GM21619 (cell line): ENCODE results near the gene COL25A1.
"Not testable (repeated sequence)": the region's sequence is repeated elsewhere in the genome, so short reads cannot be mapped to it uniquely, and the experiment has no call there.

Source experiments
- ATAC-seq: cut with Tn5 transposase; IDR thresholded peaks from one replicate; pipeline ENCODE4 v1.9.1; 2021; ENCODE audit not compliant: unreplicated experiment

COL25A1 gene

DNA sequence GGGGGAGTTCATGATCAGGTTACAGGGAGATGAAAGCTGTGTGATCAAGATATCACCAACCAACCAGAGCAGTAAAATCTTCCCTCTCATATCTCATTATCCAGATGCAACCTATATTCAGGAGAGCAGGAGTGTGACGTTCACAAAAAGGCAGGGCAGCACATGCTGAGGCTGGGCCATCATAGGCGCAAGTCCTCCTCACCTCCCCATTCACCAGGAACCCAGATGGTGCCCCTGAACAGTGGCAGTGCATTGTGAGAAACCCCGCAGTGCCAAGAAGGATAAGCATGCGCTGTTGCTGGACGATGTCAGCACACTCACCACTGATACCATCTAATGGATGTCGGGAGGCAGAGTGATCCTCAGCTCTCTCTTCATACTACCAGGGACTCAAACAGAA, 170.9 kb downstream of the COL25A1 start:
- ATAC-seq: no peak

DNA sequence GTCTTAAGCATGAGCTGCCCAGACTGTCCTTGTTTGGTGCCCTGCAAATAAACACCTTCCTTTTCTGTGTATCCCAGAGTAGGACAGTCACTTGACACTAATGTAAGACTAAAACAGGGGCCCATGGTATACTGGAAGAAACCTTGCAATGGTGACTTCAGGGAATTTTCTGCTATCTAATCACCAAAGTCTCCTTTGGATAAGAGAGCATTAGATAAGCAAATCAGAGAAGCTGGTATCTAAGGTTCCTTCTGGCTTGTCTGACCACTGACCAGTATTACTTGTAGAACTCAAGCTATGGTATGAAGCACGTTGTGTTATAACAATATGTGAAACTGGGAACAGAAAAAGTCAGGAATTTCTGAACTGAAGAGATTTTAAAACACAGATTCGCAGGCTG, 173.9 kb downstream of the COL25A1 start:
- no peak for ATAC-seq

DNA sequence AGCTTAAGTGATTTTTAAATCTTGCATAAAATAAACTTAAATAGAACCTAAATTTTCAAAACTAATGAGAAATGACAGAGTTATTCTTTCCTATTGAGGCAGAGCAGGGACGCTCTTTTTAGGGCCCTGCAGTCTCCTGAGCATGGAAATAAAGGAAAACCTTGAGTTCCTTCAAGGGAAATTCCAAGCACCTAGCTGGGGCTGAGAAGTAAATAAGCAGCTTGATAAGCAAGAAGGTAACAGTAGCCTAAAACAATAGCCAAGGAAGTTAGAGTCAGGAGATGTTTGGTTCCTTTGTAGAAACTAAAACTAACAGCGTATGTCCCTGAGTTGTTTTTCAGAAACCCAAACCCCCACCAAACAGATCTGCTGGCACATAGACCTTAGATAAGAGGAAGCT, 174.6 kb downstream of the COL25A1 start:
- ATAC-seq: no peak

GRCh38 chr4:109126856-109127255, 175.6 kb downstream of the COL25A1 start:
- ATAC-seq: no peak

- ATAC-seq: no peak
These were observed 177.4 kb downstream of the COL25A1 start for GRCh38 chr4:109125084-109125483.

DNA sequence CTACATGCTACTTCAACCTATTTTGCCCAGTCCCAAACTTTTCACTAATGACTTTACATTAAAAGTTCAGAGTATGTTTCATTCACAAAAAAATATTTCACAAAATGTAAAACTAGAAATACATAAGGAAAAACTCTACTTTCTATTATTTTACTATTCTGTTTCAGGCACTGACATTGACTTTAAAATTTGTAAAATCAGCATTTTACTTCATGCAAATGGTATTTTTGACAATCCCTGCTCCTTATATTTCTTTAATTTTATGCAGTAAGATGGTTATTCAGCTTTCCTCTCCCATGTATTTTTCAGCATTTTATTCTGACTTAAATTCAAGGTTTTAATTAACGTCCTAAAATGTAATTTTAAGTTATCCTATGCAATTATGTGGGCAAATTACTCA, 178.5 kb downstream of the COL25A1 start:
- ATAC-seq: no peak

- ATAC-seq: no peak
These were observed 180.9 kb downstream of the COL25A1 start for GRCh38 chr4:109121561-109121960.

- ATAC-seq: no peak
These were observed 182.6 kb downstream of the COL25A1 start for GRCh38 chr4:109119852-109120251.

DNA sequence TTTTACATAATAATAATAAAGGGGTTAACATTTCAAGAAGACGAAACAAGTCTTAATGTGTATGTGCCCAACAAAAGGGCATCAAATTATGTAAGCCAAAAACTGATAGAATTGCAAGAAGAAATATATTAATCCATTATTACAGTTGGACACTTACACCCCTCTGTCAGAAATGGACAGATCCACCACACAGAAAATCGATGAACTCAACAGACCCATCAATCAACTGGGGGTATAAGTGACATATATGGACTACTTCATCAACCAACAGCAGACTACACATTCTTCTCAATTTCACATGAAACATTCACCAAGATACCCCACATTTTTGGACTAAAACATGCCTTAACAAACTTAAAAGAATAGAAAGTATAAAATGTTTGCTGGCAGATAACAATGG, 183.8 kb downstream of the COL25A1 start:
- ATAC-seq: no peak

DNA sequence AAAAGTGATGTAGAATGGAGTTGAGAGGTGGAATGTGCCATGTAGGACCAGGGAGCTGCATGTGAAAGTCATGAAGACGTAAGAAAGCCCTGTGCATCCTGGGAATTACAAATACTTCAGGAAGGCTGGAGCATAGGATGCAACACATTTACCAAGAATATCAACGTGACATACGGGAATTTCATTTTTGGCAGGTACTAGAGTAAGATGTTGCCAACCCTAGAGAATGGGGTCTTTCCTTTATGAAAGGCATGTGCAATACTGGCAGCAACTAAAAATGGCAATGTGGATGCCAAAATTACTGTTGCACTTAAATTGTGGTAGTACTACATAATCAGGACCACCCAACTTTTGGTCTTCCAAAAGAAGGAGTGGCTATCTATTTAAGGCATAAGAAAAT, 188.0 kb downstream of the COL25A1 start:
- ATAC-seq: no peak

DNA sequence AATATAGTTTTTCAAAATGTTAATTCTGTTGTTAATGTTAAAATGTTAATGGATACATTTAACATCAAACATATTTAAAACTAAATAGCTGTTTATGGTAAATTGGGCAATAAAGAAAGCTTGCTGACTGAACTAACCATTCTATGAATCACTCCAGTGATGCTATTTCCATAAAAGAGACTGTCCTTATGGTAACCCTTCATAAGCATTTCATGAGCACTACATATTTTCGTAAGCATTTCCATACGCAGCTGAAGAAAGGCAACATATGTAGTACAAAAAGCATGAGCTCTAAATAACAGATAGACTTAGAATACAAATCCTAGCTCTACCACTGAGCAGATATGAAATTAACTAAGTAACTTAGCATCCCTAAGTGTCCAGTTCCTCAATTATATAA, 188.9 kb downstream of the COL25A1 start:
- no peak for ATAC-seq

- ATAC-seq: no peak
These were observed 191.4 kb downstream of the COL25A1 start for GRCh38 chr4:109111031-109111430.

DNA sequence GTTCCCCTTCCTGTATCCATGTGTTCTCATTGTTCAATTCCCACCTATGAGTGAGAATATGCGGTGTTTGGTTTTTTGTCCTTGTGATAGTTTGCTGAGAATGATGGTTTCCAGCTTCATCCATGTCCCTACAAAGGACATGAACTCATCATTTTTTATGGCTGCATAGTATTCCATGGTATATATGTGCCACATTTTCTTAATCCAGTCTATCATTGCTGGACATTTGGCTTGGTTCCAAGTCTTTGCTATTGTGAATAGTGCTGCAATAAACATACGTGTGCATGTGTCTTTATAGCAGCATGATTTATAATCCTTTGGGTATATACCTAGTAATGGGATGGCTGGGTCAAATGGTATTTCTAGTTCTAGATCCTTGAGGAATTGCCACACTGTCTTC, 194.2 kb downstream of the COL25A1 start:
- not testable (repeated sequence) for ATAC-seq

DNA sequence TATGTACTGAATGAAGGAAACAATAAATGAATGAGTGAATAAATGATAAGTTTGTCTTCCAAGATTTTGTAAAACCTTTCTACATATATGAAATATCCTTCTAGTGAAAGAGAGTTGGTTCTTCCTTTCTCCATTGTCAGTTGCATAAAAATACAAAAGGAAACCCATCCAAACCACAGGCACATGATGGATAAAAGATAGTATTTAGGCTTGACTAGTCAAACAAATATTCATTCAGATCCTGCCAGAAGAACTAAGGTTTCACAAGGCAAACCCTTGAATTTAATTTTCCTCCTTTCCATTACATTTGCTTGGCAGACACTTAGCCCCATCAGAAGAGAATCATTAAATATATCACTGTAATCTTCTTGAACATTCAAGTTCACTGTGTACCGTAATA, 208.4 kb downstream of the COL25A1 start:
- ATAC-seq: no peak

DNA sequence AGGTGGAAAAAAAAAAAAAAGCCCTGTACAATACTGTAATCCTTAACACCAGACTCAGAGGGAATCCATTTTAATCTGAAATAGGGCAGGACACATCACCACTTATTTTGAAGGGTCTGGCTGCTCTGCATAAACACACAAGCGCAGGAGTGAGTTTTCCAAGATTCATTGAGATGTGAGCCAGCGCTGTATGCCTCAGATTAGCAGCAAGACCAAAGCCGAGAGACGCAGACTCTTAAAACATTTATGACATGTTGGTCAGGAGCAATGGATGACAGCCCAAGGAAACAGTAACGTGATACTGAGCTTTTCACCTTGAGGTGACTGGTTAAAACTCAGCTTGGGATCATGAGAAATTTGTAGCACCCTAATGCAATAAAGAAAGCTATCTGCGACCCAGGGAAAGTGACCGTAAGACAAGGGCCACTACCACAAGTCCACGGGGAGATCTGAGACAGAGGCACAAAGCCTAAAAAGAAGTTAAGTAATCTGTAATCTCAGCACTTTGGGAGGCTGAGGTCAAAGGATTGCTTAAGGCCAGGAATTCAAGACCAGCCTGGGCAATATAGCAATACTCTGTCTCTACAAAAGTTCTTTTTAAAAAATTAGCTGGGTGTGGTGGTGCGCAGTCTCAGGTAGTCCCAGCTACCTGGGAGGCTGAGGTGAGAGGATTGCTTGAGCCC, 210.6 kb downstream of the COL25A1 start:
- ATAC-seq: no peak

DNA sequence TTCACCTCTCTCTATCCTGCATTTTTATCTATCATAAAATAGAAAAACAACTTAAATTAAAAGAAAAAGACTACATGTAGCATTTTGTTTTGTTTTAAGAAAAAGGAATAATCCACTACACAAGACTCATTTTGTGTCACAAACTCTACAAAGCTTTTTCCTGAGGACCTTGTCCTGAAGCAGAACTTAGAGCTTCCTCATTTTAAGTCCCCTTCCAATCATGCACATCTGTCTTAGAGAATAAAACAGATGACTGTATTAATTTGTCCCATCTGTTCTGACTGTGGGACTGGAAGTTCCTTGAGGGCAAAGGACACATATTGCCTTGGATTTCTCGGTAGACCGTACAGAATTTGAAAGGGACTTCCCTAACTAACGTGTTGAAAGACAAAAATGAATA, 218.5 kb downstream of the COL25A1 start:
- ATAC-seq: no peak

GRCh38 chr4:109079731-109080130, 222.7 kb downstream of the COL25A1 start:
- no peak for ATAC-seq

DNA sequence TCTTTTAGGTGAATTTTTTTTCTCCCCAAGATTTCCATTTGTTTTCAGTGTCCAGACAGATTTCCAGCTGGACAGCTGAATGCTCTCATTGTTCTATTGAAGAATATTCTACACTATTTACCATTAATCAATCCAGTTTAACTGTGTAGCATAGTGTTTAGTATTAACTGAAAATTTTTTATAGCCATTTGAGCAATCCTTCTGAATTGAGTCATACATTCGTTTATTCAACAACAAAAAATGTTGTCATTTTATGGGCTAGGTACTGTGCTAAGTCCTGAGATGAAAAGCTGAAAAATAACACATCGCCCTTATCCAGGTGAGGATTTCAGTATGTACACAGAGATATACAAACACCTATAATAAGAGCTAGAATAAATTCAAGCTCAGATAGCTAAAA, 223.3 kb downstream of the COL25A1 start:
- no peak for ATAC-seq

- ATAC-seq: no peak
These were observed 223.7 kb downstream of the COL25A1 start for GRCh38 chr4:109078724-109079123.

DNA sequence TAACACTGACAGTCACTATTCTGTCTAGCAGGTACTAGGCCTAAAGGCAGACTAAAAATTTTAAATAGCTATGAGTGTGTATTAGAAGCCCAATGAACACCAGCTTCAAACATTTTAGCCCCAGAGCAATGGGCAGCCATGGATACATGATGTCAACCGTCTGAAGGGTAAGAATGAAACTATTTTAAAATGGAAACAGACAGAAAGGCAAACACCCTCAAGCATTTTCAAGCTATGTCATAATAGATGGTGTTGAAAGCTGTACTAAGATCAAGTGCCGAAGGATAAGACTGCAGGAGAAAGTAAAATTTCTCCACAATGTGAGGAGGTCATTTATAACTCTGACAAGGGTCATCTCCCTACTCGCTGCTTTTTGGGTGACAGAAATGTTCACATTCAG, 225.0 kb downstream of the COL25A1 start:
- no peak for ATAC-seq

GRCh38 chr4:109076709-109077108, 225.7 kb downstream of the COL25A1 start:
- ATAC-seq: not testable (repeated sequence)

- ATAC-seq: no peak
These were observed 226.8 kb downstream of the COL25A1 start for GRCh38 chr4:109075621-109076020.

DNA sequence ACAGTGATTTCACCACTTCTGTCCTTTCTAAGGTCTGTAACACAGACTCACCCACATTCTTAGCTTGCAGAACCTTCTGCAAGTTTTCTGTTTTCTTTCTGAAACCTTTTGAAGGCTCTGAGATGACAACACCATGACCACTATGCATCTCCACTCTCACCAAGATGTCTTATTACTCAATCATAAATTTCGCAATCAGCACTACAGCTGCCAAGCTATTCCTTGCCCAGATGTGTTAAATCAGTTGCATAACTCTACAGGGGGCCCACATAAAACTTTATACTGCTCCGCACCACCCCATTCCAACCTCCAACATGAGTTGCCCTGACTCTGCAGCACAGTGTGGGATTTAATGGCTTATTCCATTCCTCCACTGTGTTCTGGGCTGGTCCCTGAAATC, 229.9 kb downstream of the COL25A1 start:
- ATAC-seq: no peak
